22Rv1 (cell line): ENCODE results near the gene TC2N.

Experiments used
- ZFX ChIP-seq: fragments of 450-650 bp; IDR thresholded peaks from 2 replicates; pipeline ENCODE4 v1.6.1; 2017; ENCODE audit warnings: antibody characterized with exemption, borderline replicate concordance
- TF ChIP-seq, protein P1 (sequence below): fragments of 450-650 bp; IDR thresholded peaks from 2 replicates; pipeline ENCODE4 v1.5.1; 2017; ENCODE audit warnings: mild to moderate bottlenecking

DNA sequence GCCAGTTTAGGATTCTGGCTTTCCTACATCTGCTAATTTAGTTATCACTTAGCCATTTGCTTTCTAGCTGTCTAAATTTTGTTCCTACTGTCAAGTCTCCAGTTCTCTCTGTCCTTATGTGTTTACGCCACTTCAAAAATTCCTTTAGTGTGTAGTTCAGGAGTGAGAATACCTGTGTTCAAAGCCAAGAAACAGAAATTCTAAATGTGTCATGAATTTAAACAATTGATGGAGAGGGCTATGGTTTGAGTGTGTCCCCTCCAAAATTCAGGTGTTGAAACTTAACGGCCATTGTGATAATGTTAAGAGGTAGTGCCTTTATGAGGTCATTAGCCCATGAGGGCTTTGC is 124.1 kb downstream of the TC2N start:
- TF ChIP-seq, protein P1, sequence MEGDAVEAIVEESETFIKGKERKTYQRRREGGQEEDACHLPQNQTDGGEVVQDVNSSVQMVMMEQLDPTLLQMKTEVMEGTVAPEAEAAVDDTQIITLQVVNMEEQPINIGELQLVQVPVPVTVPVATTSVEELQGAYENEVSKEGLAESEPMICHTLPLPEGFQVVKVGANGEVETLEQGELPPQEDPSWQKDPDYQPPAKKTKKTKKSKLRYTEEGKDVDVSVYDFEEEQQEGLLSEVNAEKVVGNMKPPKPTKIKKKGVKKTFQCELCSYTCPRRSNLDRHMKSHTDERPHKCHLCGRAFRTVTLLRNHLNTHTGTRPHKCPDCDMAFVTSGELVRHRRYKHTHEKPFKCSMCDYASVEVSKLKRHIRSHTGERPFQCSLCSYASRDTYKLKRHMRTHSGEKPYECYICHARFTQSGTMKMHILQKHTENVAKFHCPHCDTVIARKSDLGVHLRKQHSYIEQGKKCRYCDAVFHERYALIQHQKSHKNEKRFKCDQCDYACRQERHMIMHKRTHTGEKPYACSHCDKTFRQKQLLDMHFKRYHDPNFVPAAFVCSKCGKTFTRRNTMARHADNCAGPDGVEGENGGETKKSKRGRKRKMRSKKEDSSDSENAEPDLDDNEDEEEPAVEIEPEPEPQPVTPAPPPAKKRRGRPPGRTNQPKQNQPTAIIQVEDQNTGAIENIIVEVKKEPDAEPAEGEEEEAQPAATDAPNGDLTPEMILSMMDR = no peak
- TF ChIP-seq ZFX = no peak
